22Rv1 (cell line): Measurements from ENCODE around the gene USP6NL.

Source experiments
- H3K27ac ChIP-seq: fragments of 450-650 bp; 2 replicates; pipeline ENCODE4 v1.5.1; 2017
- ZFX ChIP-seq: fragments of 450-650 bp; IDR thresholded peaks from 2 replicates; pipeline ENCODE4 v1.6.1; 2017; ENCODE audit warnings: antibody characterized with exemption, borderline replicate concordance
- TF ChIP-seq, protein P1 (sequence below): fragments of 450-650 bp; IDR thresholded peaks from 2 replicates; pipeline ENCODE4 v1.5.1; 2017; ENCODE audit warnings: mild to moderate bottlenecking

Gene USP6NL

DNA sequence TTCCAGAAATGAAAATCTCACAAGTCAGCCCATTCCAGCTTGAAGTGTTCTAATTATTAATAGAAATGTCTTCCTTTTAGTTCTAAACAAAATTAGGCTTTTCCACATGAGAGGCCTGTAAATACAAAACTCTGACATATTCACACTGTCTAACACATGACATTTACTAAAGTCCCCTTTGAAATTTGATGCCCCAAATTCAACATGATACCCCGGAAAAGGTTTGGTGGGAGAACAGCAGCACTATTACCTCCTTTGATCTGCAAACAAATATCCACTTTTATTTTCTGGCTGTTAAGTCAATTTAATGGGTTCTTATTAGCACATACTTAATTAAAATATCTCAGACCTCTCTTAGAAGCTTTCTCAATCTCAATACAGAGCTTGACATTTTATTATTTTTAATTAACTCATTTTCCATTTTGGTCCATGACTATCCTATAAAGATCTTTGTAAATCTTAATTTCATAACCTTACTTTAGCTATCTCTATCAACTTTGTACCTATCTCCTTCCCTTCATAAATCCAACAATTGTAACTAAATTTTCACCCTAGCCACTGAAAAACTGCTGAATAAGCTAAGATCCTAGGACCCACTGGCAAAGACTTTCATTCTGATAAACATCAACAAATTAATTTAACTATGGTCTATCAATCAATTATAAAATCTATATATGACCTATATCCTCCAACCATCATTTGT lies 63.2 kb downstream of the USP6NL start:
- no peak overlapping the region for H3K27ac ChIP-seq
- TF ChIP-seq, protein P1, sequence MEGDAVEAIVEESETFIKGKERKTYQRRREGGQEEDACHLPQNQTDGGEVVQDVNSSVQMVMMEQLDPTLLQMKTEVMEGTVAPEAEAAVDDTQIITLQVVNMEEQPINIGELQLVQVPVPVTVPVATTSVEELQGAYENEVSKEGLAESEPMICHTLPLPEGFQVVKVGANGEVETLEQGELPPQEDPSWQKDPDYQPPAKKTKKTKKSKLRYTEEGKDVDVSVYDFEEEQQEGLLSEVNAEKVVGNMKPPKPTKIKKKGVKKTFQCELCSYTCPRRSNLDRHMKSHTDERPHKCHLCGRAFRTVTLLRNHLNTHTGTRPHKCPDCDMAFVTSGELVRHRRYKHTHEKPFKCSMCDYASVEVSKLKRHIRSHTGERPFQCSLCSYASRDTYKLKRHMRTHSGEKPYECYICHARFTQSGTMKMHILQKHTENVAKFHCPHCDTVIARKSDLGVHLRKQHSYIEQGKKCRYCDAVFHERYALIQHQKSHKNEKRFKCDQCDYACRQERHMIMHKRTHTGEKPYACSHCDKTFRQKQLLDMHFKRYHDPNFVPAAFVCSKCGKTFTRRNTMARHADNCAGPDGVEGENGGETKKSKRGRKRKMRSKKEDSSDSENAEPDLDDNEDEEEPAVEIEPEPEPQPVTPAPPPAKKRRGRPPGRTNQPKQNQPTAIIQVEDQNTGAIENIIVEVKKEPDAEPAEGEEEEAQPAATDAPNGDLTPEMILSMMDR: no peak
- TF ChIP-seq ZFX: no peak

DNA sequence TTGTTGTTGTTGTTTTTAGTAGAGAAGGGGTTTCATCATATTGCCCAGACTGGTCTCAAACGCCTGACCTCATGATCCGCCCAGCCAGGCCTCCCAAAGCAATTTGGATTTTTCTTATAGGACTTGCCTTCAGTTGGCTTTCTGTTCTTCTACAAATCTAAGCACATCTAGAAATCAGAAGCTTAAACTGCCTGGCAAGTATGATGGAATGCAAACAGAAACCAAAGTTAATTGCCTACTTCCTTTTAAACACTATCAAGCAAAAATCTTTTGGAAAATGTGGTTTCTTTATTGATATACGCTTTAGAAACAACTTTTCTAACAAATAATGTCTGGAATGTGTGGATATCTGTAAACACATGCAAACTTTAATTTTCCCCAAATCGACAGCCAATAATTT lies 64.9 kb downstream of the USP6NL start:
- TF ChIP-seq ZFX: no peak
- TF ChIP-seq, protein P1: no peak
- no peak overlapping the region for H3K27ac ChIP-seq

DNA sequence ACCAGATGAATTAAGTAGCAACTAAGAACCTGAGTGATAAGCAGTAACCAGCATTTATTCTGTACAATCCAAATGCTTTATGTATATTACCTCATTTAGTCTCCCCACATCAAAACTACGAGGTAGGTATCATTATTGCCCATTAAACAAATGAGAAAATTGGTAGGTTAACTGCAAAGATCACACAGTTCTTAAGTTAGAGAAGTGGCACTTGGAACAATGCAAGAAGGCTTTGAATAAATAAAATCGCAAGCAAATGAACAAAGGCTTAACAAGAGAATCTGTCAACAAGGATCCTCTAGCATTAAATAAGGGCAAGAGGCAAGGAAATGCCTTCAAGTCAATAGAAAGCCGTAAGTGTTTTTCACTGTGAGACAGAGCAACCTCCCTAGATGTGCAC lies 70.2 kb downstream of the USP6NL start:
- no peak overlapping the region for H3K27ac ChIP-seq
- TF ChIP-seq ZFX: no peak
- TF ChIP-seq, protein P1: no peak

DNA sequence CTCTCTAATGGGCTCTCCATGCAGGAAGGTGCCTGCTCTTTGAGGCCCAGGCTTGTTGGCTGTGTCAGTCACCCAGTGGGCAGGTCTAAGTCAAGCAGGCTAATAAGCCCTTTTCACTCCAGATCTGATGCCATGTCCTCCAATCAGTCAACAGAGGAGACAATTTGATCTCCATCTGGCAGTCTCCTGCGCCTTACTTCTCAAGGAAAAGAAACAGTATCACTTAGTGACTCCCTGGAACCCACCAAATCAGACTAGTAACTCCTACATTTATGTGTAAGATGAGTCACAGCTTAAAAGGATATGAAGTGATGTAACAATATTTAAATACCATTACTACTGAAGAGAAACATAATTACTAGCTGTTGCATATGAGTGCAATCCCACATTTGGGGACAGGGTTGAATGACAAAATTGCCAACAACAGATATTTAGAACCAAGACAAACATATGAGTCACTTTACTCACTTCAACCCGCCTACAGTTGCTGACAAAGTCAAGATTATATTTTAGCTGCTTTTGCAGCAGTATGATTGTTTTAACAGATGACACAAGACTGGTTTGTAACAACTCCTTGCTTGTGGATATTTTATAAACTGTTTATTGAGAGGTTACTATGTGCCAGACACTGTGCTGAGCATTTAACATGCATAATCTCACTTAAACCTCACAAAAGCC lies 72.1 kb downstream of the USP6NL start:
- no peak overlapping the region for H3K27ac ChIP-seq
- TF ChIP-seq, protein P1: no peak
- no peak for TF ChIP-seq ZFX

DNA sequence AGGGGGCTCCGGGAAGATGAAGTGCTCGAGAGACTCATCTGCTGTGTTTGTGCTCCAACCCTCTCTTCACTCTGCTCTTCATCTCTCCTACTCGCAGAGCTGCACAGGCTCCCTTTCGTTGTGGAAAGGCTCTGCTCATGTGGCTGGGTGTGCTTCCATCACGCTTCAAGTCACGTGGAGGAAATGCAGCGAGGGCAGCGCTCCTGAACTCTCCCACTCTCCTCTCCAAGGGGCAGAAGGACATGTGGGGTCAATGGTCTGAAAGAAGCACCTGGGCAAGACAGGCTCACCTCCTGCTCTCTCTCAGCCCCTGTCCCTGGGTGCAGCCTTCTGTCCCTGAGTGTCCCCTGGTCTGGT lies 72.6 kb downstream of the USP6NL start:
- no peak for TF ChIP-seq ZFX
- TF ChIP-seq, protein P1: no peak
- H3K27ac ChIP-seq: no peak overlapping the region

DNA sequence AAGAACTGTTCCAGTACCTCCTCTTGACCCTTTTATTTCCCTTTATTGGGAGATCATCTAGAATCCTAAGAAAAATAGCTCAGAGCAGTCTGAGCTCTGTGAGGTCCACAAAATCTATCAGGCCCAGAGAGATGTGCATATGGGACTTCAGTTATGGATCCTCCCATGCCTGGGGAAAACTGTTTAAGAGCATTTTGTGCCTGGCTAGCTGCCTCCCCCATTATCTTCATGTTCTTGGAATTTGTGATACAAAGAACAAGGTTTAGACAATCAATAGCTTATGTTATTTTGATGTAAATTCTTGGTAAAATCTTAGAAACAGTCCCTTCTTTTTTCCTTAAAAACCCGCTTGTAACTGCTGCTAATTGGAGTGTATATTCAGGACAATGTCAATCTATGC lies 75.2 kb downstream of the USP6NL start:
- TF ChIP-seq, protein P1: no peak
- TF ChIP-seq ZFX: no peak
- H3K27ac ChIP-seq: no peak overlapping the region

DNA sequence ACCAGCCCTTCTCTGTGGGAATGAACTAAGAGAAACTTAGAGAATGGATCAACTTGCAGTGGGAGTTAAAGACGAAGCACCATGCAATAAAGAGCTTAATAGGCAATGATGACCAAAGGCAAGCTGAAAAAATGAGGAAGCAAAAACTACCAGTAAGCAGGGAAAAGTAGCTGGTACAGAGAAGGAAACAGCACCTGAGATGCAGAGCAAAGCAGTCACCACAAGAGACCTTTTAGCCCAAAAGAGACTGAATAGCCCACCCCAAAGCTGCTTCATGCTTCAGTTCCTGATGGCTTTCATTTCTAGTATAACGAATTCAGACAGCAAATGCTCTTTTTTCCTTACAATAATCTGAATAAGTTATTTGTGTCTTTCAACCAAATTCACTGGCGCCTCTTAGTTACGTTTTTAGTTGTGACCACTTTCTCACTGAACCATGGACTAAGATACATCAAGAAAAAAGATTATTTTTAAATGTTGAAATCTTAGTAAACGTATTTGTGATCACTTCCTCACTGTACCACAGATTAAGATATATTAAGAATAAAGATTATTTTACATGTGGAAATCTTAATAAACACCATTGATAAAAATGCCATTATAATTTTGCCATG lies 76.0 kb downstream of the USP6NL start:
- TF ChIP-seq ZFX: no peak
- TF ChIP-seq, protein P1: no peak
- H3K27ac ChIP-seq: no peak overlapping the region
